Duodenal mucosa (tissue), 2 donors: ENCODE results near the gene CYP26C1.
A peak's percentile ranks its signal among the peaks of the same experiment; 100 is the strongest.

Experiments
- H3K27ac ChIP-seq: one replicate; pipeline ENCODE4 v1.7.0; 2013; ENCODE audit warnings: low read depth, low read length
- H3K27me3 ChIP-seq, 2 donors: one replicate each; pipeline ENCODE4 v1.7.0; 2013; ENCODE audit warnings: low read length in 2 of 2, control low read depth in 1 of 2; ENCODE audit not compliant: insufficient read depth in 2 of 2, control insufficient read depth in 1 of 2
- H3K36me3 ChIP-seq, 2 donors: one replicate each; pipeline ENCODE4 v1.7.0; 2013; ENCODE audit warnings: low read length in 2 of 2, control low read depth in 1 of 2; ENCODE audit not compliant: insufficient read depth in 2 of 2, control insufficient read depth in 1 of 2
- H3K4me1 ChIP-seq, 2 donors: one replicate each; pipeline ENCODE4 v1.7.0; 2013; ENCODE audit warnings: low read length in 2 of 2, control low read depth in 1 of 2; ENCODE audit not compliant: insufficient read depth in 2 of 2, control insufficient read depth in 1 of 2
- H3K4me3 ChIP-seq, 2 donors: one replicate each; pipeline ENCODE4 v1.7.0; 2013; ENCODE audit warnings: low read length in 2 of 2, low read depth in 1 of 2
- H3K9ac ChIP-seq, 2 donors: one replicate each; pipeline ENCODE4 v1.7.0; 2013; ENCODE audit warnings: low read length in 2 of 2, low read depth in 1 of 2
- H3K9me3 ChIP-seq, 2 donors: one replicate each; pipeline ENCODE4 v1.7.0; 2013; ENCODE audit warnings: low read length in 2 of 2, control low read depth in 1 of 2; ENCODE audit not compliant: control insufficient read depth in 1 of 2

The CYP26C1 gene, protein sequence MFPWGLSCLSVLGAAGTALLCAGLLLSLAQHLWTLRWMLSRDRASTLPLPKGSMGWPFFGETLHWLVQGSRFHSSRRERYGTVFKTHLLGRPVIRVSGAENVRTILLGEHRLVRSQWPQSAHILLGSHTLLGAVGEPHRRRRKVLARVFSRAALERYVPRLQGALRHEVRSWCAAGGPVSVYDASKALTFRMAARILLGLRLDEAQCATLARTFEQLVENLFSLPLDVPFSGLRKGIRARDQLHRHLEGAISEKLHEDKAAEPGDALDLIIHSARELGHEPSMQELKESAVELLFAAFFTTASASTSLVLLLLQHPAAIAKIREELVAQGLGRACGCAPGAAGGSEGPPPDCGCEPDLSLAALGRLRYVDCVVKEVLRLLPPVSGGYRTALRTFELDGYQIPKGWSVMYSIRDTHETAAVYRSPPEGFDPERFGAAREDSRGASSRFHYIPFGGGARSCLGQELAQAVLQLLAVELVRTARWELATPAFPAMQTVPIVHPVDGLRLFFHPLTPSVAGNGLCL

DNA sequence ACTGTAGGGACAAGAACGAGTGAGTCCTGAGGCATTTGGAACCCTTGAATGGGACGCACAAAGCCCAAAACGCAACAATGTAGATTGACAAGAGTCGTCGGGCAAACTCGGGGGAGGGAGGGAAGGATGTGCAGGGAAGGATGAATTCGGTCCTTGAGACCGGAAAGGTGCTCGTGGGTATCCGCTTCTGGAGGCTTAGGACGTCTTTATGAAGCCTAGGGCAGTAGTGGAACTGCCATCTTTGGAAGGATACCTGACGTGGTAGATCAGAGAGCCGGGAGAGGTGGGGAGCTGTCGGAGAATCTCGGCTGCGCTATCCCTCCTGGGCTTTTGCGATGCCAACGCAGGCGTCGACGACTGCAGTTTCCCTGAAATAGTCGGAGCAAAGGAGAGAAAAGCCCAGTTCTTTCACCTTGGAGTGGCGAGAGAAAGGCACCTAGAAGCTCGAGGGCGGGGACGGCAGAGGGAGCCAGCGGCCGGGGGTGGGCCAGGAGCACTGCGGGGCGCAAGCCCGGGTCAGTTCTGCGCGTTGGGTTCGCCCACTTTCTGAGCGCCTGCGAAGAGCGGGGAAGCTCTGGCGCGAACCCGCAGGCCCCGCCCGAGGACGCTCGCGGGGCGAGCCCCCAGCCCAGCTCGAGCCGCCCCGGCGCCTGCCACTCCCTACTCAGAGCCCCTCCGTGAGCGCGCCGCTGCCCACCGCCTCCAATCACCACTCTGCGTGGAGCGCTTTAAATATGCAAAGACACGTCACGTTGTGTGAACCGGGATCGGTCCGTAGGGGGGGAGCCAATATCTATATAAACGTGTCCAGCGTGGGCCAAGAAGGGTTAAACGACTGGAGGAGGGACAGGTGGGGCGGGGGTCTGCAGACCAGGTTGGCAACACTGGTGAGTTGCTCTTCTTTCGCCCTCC lies at the start of gene CYP26C1:
Gene CYP26C1 (plus strand): TSS at position 824 of the 912 bp plus-strand sequence. CDS start 466 bp downstream, outside the sequence.
- Histone ChIP-seq H3K9me3 (no peaks in the 10 kb centered on the region), H3K27ac (no peak within 1 kb of the TSS), H3K36me3 (peaks cover 0 to 3% of the 10 kb centered on the region in 2 donors), H3K4me3 (peak within 1 kb of the TSS in 1 of 2 donors; percentile 60), H3K4me1 (peaks cover 6 to 11% of the 10 kb centered on the region in 2 donors), H3K27me3 (peaks cover 37 to 57% of the 10 kb centered on the region in 2 donors), H3K9ac (no peak within 1 kb of the TSS)

DNA sequence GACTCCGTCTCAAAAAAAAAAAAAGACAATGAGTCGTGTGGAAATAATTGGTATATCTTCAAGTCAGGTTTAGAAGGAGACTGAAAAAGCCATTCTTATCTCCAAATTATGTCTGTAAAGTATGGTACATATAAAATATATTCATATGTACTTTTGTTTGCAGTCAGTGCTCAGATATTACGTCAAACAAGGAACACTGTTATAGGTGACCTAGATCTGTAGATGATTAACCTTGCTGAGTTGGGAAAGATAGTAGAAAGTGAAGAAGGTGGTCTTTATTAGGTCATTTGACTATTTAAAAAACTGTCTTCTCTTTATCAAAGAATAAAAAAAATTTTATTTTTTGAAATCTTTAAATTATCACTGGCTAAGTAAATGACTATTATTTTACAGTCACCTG lies 44.9 kb upstream of the CYP26C1 start:
- no peaks in the 10 kb centered on the region for H3K9me3 ChIP-seq
- H3K9ac ChIP-seq, result no peak overlapping the region
- no peak overlapping the region for H3K4me3 ChIP-seq
- no peaks in the 10 kb centered on the region for H3K27me3 ChIP-seq
- no peak overlapping the region for H3K27ac ChIP-seq
- H3K36me3 ChIP-seq, result no peaks in the 10 kb centered on the region
- H3K4me1 ChIP-seq, result no peaks in the 10 kb centered on the region

DNA sequence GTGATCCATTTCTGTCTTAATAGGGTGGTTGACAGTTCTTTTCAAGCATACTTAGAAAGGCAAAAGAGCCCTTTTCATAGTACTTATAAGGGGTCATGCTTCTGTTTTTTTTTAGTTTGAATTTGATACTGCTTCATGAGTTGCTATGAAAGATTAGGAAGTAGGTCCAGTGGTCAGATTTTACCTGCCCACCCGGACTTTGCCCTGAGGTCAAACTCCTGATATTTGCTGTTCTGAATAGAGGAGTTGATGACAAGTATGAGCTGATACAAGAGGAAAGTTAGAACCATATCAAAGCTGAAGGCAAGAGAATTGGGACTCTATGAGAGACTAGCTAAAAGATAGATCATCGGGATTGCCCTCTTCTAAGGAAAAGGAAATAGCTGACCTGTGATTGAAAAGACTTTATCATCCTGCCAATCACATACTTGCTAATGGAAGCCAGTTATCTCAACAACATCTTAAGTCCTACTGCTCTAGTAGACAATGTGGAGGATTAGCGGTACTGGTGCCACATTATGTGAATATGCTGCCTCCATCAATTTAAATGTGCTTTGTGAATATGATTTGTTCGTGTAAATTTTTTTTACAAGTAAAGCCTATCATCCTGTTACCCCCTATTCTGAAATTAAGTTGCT lies 37.5 kb upstream of the CYP26C1 start:
- H3K27me3 ChIP-seq, result no peaks in the 10 kb centered on the region
- no peaks in the 10 kb centered on the region for H3K4me1 ChIP-seq
- H3K36me3 ChIP-seq, result peaks cover 0 to 4% of the 10 kb centered on the region in 2 donors
- no peaks in the 10 kb centered on the region for H3K9me3 ChIP-seq
- H3K27ac ChIP-seq, result no peak overlapping the region
- H3K9ac ChIP-seq, result no peak overlapping the region
- H3K4me3 ChIP-seq, result no peak overlapping the region

DNA sequence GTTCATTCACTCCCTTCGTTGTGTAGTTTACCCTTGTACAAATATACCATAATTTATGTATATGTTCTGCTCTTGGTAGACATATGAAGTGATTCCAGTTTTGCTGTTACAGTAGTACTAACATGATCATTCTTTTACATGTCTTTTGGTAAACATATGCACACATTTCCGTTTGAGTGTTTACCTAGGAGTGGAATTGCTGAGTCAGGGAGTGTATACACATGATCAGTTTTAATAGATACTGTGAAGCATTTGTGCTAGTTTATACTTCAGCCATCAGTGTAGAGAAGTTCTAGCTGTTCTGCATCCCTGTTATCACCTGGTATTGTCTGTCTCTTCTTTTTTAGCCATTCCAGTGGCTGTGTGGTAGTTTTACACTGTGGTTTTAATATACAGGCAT lies 34.5 kb upstream of the CYP26C1 start:
- peaks cover 0 to 4% of the 10 kb centered on the region in 2 donors for H3K36me3 ChIP-seq

DNA sequence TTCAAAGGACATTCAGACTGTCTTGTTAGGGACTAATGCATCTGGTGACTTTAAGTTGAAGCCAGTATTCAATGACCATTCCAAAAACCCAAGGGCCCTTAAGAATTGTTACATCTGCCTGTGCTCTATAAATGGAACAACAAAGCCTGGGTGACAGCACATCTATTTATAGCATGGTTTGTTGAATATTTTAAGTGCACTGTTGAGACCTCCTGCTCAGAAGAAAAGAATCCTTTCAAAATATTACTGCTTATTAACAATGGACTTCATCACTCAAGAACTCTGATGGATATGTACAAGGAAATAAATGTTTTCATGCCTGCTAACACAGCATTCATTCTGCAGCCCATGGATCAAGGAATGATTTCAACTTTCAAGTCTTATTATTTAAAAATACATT lies 33.1 kb upstream of the CYP26C1 start:
- no peak overlapping the region for H3K4me3 ChIP-seq
- no peaks in the 10 kb centered on the region for H3K27me3 ChIP-seq
- no peak overlapping the region for H3K27ac ChIP-seq
- H3K36me3 ChIP-seq, result peaks cover 0 to 4% of the 10 kb centered on the region in 2 donors
- H3K9ac ChIP-seq, result no peak overlapping the region
- no peaks in the 10 kb centered on the region for H3K9me3 ChIP-seq
- peaks cover 2 to 7% of the 10 kb centered on the region in 2 donors for H3K4me1 ChIP-seq

More for the DNA sequence above, 34.5 kb upstream of the CYP26C1 start:
- Histone ChIP-seq H3K27me3 (no peaks in the 10 kb centered on the region), H3K4me1 (no peaks in the 10 kb centered on the region), H3K9ac (no peak overlapping the region), H3K9me3 (no peaks in the 10 kb centered on the region), H3K4me3 (no peak overlapping the region), H3K27ac (no peak overlapping the region)

DNA sequence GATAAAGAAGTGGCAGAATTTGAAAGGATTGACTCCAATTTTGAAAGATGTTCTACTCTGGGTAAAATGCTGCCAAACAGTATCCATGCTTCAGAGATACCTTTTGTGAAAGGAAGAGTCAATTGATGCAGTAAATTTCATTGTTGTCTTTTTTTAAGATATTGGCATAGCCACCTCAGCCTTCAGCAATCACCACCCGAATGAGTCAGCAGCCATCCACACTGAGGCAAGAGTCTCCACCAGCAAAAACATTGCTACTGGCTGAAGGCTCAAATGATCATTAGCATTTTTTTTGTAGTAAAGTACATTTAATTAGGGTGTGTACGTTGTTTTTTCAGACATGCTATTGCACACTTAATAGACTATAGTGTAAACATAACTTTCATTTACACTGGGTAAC lies 31.7 kb upstream of the CYP26C1 start:
- Histone ChIP-seq H3K4me1 (peaks cover 13 to 15% of the 10 kb centered on the region in 2 donors), H3K4me3 (no peak overlapping the region), H3K36me3 (peaks cover 0 to 4% of the 10 kb centered on the region in 2 donors), H3K9me3 (no peaks in the 10 kb centered on the region), H3K27ac (no peak overlapping the region), H3K27me3 (no peaks in the 10 kb centered on the region), H3K9ac (no peak overlapping the region)

DNA sequence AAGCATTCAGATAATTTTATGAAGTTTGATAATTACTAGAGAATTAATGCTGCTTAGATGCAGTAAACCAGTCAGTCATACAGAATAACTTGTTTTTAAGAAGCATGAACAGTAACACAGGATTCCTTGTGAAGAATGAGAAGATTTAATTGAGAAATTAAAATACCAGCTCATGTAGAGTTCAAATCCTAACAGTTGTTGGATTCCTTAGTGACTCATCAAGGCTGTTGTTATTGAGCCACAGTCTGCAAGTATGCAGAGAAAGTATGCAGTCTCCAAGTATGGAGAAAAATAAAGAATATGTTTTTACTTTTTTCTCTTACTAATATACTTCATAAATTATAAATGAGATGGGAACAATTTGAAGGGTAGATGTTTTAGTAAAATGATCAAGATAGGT lies 30.2 kb upstream of the CYP26C1 start:
- Histone ChIP-seq H3K27me3 (no peaks in the 10 kb centered on the region), H3K27ac (no peak overlapping the region), H3K9ac (no peak overlapping the region), H3K4me3 (no peak overlapping the region), H3K36me3 (peaks cover 0 to 4% of the 10 kb centered on the region in 2 donors), H3K4me1 (peaks cover 19 to 25% of the 10 kb centered on the region in 2 donors), H3K9me3 (no peaks in the 10 kb centered on the region)

DNA sequence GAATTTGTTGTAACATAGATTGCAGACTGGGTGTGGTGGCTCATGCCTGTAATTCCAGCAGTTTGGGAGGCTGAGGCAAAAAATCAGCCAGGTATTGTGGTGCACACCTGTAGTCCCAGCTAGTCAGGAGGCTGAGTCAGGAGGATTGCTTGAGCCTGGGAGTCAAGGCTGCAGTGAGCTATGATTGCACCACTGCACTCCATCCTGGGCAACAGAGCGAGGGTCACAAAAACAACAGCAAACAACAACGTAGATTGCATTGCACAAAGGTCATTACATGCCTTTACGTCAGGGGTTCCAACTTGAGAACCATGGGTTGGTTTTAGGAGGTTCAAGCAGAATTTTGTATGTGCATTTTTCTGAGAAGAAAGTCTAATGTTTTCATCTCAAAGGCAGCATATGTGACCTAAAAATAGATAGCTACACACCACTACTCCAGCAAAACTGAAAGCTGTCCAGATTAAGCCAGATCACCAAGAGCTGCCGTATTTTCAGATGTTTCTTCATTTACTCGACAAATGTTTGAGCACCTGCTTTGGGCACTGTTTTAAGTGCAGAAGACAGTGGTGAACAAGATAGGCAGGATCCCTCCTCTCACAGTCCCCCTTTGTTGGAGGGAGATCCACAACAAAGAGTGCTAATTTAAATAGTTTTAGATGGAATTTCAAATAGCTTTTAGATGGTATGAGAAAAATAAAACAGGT lies 28.3 kb upstream of the CYP26C1 start:
- Histone ChIP-seq H3K4me3 (no peak overlapping the region), H3K27ac (no peak overlapping the region), H3K4me1 (peaks cover 23 to 25% of the 10 kb centered on the region in 2 donors), H3K9me3 (no peaks in the 10 kb centered on the region), H3K27me3 (no peaks in the 10 kb centered on the region), H3K36me3 (peaks cover 0 to 4% of the 10 kb centered on the region in 2 donors), H3K9ac (no peak overlapping the region)

DNA sequence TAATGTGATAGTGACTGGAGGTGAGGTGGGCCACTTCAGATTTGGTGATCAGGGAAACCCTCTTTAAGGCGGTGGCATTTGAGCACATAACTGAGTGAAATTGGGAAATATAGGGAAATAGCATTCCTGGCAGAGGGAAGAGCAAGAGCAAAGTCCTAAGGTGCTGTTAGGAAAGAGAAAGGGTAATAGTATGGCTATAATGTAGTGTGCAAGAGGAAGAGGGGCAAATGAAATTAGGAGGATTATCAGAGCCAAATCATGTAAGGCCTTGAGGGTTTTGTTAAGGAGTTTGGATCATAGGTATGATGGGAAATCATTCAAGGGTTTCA lies 27.8 kb upstream of the CYP26C1 start:
- Histone ChIP-seq H3K27ac (no peak overlapping the region), H3K4me1 (peaks cover 23 to 25% of the 10 kb centered on the region in 2 donors)

More for the DNA sequence above, 27.8 kb upstream of the CYP26C1 start:
- Histone ChIP-seq H3K9me3 (no peaks in the 10 kb centered on the region), H3K9ac (no peak overlapping the region), H3K4me3 (no peak overlapping the region), H3K27me3 (no peaks in the 10 kb centered on the region), H3K36me3 (peaks cover 0 to 1% of the 10 kb centered on the region in 2 donors)
